ENCODE measurements around the gene RCBTB1.
"Not testable (repeated sequence)": the region's sequence is repeated elsewhere in the genome, so short reads cannot be mapped to it uniquely, and the experiment has no call there.

The RCBTB1 gene

GRCh38 chr13:49585220-49586157 lies at the start of gene RCBTB1:
TSS of gene RCBTB1 (minus strand) at chr13:49585558. CDS start at chr13:49567279, 18,279 bp downstream.
- DNase-seq, result peak; percentile 2

GRCh38 chr13:49633710-49634109 lies 48.4 kb upstream of the RCBTB1 start:
- no peak for DNase-seq

DNA sequence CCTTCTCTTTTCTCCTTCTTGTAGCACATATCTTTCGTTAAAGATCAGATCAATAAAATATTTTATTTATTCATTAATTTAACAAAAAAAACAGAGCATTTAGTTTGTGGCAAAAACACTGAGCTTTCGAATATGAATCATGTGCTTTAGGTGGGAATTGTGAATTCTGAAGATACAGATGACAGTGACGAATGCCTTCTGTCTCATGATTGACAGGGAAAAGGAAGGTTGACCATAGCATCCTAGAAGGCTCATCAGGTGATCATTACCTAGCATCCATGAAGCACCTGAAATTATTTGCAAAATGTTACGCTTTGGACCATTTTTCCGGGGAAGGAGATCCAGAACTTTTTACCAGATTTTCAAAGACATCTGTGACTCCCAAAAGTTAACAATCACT lies 46.8 kb upstream of the RCBTB1 start:
- no peak for DNase-seq

DNA sequence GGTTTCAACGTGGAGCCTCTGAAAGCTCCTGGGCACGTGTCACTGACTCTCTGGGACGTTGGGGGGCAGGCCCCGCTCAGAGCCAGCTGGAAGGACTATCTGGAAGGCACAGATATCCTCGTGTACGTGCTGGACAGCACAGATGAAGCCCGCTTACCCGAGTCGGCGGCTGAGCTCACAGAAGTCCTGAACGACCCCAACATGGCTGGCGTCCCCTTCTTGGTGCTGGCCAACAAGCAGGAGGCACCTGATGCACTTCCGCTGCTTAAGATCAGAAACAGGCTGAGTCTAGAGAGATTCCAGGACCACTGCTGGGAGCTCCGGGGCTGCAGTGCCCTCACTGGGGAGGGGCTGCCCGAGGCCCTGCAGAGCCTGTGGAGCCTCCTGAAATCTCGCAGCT lies 45.2 kb upstream of the RCBTB1 start:
- no peak for DNase-seq

GRCh38 chr13:49629947-49630346 lies 44.6 kb upstream of the RCBTB1 start:
- DNase-seq, result no peak

DNA sequence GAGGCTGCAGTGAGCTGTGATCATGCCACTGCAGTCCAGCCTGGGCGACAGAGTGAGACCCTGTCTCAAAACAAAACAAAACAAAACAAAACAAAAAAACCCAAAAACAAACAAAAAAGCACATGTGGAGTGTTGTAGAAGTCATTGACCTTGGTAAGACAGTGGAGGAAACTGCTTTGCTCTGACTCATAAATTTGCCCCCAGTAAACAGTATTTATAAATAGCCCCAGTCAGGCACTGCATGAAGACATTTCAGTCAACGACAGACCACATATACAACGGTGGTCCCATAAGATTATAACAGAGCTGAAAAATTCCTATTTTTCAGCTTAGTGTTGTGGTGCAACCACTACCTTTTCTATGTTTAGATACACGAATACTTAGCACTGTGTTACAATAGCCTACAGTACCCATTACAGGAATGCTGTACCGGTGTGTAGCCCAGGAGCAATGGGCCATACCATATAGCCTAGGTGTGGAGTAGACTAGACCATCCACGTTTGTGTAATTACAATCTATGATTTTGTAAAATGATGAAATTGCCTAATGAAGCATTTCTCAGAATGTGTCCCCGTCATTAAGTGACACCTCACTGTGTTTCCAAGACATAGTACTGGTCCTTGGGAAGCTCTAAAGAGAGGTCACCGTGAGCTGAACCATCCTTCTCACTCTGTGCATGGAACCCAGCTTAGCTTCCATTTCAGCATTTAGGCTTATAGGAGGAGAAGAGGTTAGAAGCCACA lies 44.0 kb upstream of the RCBTB1 start:
- no peak for DNase-seq

DNA sequence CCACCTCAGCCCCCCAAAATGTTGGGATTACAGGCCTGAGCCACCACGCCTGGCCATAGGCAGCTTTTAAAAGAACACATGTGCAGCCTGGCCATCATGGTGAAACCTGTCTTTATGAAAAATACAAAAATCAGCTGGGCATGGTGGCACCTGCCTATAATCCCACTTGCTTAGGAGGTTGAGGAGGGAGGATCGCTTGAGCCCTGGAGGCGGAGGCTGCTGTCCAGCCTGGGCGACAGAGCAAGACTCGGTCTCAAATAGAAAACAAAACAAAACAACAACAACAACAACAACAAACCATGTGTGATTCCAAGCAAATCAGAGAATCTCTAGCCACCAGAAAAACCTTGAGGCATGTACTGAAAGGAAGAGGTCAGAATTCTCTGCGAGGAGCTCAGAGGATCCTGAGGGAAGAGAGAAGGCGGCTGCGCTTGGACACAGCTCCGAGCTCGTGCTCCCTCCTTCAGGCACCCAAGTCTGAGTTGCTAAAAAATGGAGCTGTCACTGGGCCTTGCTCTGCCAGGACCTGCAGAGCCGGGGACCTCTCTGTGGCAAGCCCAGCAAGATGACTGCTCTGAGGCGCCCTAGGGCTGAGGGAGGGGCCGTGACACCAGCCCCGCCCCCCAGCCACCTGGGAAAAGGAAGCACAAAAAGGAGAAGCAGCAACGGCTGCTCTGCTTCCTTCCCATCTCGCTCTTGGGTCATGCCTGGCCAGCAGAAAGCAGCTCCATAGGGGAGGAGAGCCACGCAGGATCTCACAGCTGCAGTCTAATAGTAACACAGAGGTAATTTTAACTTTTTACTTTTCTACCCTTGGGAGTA lies 42.7 kb upstream of the RCBTB1 start, which contains the start of gene ARL11:
TSS of gene ARL11 (plus strand) at position 677 of the 822 bp plus-strand sequence. CDS start 1,941 bp downstream, outside the sequence.
- DNase-seq, result no peak

- no peak for DNase-seq
Observed at GRCh38 chr13:49625392-49626079, 40.2 kb upstream of the RCBTB1 start.

DNA sequence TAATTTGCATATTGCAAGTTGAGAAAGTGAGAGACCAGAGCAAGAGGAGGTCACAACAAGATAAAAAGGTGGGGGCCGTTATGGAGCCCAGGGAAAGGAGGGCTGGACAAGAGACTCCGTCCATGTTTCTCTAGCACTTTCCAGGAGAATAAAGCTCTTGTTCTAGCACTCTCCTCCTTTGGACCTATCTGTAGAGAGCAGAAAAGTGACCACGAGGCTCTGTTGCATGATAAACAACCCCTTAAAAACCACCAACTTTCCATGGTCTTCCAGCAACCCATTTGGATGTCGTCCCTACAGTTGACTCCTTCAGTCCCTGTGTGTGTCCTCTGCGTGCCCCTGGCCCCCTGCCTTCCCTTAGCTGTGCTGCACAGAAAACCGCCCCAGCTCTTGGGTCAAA lies 38.9 kb upstream of the RCBTB1 start:
- DNase-seq, result no peak

DNA sequence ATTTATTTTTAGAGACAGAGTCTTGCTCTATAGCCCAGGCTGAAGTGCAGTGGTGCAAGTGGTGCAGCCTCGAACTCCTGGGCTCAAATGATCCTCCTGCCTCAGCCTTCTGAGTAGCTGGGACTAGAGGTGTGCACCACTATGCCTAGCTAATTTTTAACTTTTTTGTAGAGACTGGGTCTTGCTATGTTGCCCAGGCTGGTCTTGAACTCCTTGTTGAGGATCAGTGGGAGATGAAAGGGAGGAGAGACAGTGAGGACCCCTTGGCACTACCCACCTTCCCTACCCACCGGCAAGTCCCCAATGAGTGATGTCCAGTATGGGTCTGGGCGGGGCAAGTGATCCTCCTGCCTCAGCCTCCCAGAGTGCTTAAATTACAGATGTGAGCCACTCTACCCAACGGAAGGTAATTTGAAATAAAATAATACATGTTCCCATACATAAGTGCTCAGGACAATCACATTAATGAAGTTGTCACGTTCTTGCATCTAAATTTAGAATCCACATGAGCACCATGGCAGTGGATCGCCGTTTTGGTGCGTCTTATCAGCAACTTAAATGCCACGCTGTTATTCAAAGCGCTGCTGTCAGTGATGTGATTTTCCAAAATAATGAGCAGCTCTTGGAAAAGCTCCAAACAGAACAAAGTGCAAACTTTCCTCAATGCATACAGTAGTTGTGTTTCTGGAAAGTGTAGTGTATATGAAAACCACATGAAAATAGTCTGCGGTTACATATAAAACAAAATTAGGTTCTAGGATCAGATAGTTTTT lies 37.0 kb upstream of the RCBTB1 start:
- DNase-seq, result no peak

GRCh38 chr13:49620170-49620621 lies 34.8 kb upstream of the RCBTB1 start:
- DNase-seq, result no peak

GRCh38 chr13:49616676-49617065 lies 31.3 kb upstream of the RCBTB1 start:
- no peak for DNase-seq

DNA sequence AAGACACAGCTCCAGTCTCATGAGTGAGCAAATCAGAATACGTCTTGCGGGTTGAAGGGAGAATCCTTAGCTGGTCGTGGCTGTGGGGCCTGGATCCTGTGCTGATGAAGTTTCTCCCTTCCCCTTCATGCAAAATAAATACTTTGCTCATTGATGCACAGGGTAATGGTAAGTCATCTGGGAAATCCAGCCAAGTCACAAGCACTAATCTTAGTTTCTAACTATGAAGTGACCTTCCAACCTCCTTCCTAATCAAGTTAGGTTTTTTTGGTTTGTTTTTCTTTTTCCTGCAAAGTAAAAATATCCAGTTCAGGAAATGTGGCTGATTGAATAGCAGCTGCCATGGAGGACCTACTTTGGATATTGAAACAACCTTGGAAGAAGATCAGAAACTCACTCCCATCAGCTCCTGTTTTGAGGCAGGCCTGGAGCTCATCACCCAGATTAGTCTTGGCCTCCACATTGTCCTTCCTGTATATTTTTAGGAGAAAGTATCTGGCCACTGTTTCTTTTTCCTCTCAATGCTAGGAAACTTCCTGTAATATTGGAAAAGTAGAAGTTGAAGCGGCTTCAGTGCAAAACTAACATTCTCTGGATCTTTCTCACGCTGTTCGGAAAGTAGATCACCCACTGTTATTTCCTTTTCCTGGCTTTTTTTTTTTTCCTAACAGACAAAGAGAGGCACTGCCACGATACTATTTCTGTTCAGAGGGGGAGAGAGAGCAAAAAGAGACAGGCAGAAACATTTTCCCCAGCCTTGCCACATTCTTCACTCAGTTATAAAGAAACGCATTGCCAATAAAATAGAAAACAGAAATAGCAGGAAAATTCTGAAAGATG lies 30.7 kb upstream of the RCBTB1 start:
- DNase-seq, result no peak

DNA sequence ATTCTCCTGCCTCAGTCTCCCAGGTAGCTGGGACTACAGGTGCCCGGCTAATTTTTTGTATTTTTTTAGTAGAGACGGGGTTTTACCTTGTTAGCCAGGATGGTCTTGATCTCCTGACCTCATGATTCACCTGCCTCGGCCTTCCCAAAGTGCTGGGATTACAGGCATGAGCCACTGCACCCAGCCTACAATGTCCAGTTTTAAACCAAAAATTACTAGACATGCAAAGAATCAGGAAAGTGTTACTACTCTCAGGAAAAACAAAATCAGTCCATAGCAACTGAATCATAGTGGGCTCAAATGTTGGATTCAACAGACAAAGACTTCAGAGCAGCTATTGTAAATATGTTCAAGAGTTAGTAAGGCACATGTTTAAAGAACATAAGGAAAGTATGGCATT lies 26.7 kb upstream of the RCBTB1 start:
- not testable (repeated sequence) for DNase-seq

DNA sequence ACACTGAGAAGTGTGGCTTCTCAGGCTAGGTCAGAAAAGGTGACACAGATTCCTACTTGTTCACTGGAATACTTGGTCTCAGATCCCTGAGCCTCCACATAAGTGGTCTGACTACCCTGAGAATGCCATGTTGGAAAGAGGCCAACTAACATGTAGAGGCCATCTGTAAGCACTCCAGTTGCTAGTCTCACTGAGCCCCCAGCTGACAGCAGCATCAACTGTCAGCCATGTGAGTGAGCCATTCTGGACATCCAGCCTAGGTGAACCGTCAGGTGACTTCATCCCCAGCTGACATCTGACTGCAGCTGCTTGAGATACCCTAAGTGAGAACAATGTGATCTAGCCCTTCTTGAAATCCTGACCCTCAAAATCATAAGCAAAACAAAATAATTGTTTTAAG lies 24.8 kb upstream of the RCBTB1 start:
- no peak for DNase-seq

DNA sequence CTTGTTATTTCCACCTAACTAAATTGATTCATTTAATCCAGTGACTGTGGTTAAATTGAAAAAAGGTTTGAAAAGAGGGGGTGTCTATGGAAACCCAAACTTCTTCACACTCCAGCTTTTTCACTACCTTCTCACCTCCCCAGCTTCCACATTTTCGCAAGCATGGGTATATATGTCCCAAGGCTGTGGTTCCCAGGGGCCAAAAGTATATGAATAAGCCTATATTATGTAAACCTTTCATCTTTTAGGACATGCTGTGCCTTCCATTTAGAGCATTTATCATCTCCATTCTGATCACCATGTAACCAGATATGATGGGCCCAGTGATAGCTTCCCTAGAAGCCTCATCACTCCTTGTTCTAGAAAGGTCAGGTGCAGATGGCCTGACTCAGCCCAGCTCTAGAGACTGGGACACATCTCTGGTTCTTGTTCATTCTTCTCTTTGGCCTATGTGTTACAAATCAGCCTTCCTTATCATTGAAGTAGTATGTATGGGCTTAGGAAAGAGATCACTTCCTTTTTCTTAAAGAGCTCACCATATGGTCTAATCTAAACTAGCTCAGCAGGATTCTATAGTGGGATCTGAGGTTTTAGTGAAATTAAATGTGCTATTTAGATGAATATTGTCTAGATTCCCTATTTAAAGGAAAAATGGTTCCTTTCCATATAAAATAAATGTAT lies 23.4 kb upstream of the RCBTB1 start:
- no peak for DNase-seq

GRCh38 chr13:49607761-49608160 lies 22.4 kb upstream of the RCBTB1 start:
- no peak for DNase-seq

DNA sequence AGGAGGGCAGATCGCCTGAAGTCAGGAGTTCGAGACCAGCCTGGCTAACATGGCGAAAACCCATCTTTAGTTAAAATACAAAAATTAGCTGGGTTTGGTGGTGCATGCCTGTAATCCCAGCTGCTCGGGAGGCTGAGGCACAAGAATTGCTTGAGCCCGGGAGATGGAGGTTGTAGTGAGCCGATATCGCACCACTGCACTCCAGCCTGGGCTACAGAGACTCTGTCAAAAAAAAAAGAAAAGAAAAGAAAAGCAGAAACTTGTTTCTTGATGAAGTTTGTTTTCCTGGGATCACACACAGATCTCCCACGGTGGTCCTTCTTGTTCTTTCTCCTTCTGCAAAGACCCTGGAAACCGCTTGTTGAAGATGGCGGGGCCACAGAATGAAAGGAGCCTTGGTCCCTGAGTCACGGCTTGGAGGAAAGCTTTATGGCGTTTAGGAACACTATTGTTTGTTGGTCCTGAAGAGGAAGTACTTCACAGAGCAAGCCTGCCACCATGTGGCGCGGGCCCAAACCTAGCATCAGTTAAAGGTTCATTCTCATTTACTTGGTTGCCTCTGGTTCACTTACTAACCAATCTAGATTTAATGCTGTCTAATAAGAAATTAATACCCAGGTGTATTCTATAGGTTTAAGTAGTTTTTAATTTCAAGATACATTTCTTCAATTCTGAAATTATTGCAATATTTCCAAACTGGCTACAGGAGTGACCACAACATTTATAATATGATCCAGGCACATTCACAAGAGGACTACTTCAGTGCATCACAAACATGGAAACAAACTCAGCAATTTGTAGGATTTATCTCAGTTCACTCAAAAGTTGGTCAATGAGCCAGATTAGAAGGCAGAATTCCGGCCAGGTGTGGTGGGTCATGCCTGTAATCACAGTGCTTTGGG lies 21.6 kb upstream of the RCBTB1 start:
- DNase-seq, result peak; percentile 47

DNA sequence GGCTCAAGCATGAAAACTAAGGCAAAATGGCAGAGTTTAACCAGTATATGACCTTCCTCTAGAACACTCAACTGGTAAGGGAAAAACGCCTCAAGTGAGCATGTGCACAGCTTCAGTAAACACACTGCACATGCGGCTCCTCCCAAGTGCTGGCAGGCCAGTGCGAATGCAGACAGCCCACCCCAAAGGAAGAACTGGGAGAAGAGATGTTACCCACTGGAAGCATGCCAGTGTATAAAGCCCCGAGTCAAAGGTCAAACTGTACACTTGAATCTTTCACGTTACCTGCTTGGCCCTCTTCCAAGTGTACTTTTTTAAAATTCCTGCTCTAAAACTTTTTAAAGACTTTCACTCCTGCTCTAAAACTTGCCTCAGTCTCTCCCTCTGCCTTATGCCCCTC lies 19.2 kb upstream of the RCBTB1 start:
- no peak for DNase-seq
